HG03460 (cell line): ENCODE results near the gene DMAC2.
A peak's percentile ranks its signal among the peaks of the same experiment; 100 is the strongest.
"Not testable (repeated sequence)": the region's sequence is repeated elsewhere in the genome, so short reads cannot be mapped to it uniquely, and the experiment has no call there.

Experiments used
- ATAC-seq: cut with Tn5 transposase; IDR thresholded peaks from one replicate; pipeline ENCODE4 v1.9.1; 2021; ENCODE audit not compliant: unreplicated experiment

Gene DMAC2

DNA sequence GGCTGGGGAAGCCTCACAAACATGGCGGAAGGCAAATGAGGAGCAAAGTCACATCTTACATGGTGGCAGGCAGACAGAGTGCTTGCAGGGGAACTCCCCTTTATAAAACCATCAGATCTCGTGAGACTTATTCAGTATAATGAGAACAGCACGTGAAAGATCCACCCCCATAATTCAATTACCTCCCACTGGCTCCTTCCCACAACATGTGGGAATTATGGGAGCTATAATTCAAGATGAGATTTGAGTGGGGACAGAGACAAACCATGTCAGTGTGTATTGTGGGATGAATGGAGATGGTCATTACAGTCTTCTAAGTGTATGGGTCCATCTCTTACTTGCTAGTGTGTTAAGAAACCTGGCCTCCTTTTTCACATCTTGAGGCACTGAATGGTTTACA lies 37.7 kb downstream of the DMAC2 start:
- ATAC-seq = no peak

DNA sequence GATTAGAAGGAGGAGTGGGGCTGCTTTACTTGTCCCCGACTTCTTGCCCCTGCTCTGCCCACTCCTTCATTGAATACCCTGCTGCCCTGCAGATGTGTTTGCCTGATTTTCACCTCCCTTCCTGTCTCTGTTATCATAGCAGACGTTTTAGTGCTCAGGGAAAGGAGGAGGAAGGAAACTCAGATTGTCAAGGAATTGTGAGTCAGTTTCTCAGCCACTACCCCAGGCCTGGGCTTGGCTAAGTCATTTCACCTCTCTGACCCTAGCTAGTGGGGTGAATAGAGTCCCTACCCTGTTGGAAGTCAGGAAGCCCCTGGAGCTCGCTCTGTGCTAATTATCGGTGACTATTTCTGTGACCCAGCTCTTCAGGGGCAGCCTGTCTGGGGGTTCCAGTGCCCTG lies 38.2 kb downstream of the DMAC2 start:
- ATAC-seq = no peak

DNA sequence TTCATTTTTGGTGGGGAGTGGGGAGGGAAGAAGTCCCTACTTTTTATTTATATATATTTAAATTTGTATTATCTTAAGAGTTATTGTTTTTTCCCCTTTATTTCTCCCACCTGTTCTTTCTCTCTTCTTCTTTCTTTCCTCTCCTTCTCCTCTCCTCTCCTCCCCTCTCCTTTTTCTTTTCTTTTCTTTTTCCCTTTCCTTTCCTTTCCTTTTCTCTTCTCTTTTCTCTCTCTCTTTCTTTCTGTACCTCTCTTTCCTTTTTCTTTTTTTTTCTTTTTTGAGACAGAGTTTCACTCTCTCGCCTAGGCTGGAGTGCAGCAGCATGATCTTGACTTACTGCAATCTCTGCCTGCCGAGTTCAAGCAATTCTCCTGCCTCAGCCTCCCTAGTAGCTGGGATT lies 40.2 kb downstream of the DMAC2 start:
- no peak for ATAC-seq

DNA sequence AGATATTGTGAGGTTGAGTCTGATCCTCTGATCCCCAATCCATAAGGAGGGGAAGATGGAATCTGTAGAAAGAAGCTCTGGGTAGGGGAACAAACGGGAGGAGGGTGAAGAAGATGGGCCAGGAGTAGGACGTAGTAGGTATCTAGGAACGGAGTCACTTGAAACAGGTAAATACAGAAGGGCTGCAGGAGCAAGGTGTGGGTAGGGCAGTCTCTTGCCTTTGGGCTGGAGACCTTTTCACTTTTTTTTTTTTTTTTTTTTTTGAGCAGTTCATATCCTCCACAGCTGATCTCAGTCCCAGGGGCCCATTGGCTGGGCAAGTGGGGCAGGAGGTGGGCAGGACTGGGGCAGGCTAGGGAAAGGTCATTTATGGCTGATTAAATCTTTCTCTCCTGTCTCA lies 40.6 kb downstream of the DMAC2 start:
- ATAC-seq = no peak

DNA sequence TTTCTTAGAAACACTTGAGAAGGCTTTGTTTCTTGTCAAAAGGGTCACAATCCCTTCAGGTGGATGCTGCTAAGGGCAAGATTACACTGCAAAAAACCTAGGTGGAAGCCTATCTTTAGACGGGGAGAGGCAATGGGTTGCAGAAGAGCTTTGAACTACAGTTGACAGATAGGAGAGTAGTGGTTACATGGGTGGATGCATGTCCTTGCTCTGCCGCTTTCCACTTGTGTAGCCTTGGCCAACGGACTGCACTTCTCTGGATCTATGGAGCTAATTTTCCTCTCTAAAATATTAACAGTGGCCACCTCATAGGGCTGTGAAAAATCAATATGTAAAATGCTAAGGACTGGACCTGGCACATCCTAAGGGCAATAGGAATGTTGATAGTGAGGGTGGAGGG lies 41.1 kb downstream of the DMAC2 start:
- ATAC-seq = no peak

DNA sequence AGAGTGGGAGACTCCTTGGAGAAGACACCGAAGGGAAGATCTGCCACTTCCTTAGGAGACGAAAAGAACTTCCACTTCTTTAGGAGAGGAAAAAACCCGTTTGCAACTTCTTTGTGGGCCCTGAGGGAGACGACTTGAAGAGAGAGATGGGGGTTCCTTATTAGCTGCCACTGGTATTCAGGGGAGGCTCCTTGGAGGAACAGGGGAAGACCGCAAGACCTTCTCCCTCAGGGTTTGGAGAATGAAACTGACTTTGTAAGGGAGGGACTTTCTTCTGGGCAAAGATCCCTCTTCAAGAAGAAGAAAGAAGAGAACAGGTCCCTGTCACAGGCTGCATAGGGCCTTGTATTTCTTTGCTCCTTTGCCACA lies 41.7 kb downstream of the DMAC2 start:
- ATAC-seq = no peak

DNA sequence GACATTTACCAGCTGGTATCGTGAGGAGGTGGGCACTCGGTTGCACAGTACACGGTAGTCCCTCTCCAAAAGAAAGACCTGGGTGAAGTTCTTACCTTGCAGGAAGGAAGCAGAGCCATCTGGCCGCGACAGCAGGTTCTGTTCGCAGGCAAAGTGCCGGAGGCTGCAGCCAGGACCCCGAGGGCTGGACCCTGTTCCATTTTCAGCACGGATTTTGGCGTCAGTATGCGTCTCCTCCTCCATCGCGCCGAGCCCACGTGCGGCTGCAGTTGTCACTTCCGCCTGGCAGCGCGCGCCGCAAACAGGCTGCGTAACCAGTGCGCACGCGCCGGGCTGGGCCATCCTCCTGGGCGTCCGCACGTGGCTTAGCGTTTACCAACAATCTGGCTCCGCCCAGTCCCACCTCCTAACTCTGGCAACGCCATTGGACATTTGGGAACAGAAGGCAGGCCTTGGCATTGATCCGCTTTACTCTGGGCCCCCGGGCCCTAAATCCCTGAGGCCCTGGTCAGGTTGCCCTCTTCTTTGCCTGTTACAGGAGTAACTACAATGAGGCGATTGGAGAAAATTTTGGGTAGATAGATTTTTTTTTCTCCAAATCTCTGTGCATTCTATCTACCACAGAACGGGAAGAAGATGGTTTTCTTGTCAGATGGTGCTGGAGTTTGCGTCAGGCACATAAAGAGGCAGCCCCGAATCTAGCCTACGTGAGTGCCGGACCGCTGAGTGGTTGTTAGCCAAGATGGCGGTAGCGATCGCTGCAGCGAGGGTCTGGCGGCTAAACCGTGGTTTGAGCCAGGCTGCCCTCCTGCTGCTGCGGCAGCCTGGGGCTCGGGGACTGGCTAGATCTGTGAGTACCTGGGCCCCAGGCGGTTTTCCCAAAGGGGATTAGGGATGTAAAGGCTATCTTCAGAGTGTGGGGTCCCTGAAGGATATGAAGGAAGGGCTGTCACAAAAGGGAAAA lies 42.3 kb downstream of the DMAC2 start, which contains the start of the genes BCKDHA and EXOSC5:
Gene BCKDHA, plus strand, starts transcription at position 733 of the 964 bp plus-strand sequence. Its CDS starts 10 bp downstream, at position 743.
Gene EXOSC5, minus strand, starts transcription at position 274 of the 964 bp plus-strand sequence. Its CDS starts 31 bp downstream, at position 243.
- ATAC-seq = peak; percentile 88

DNA sequence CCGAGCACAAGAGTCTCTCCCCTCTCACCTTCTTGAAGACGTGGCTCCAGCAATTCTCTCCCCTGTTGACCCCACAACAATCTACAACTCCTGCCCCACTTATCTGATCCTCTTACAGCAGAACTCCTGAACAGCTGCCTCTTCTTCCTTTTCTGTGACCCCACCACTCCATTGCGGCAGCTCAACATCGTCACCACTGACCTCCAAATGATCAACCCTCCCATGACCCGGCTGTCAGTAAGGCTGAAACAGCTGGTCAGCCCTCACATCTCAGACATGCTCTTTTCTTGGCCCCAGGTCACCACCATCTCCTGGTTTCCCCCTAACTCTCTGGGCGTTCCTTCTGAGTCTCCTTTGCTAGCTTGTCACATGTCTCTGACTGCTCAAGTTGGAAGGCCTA lies 44.4 kb downstream of the DMAC2 start:
- ATAC-seq = no peak

DNA sequence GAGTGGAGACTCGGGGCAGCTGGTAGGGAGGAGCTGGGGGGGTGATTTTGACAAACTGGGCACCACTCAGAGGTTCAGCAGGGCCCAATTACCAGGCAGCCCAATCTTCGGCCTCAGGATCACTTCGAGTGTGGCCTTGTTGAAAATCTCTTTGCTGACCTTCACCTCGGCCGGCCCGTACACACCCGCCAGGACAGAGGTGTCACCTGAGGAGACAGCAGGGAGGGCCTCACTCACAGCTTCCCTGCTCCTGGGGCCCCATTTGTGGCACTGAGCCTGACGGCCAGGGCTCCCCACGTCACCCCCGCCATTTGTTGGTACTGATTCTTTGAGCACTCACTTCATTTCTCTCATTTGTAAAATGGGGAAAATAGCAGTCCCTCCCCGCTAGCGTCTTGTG lies 46.9 kb downstream of the DMAC2 start:
- no peak for ATAC-seq

DNA sequence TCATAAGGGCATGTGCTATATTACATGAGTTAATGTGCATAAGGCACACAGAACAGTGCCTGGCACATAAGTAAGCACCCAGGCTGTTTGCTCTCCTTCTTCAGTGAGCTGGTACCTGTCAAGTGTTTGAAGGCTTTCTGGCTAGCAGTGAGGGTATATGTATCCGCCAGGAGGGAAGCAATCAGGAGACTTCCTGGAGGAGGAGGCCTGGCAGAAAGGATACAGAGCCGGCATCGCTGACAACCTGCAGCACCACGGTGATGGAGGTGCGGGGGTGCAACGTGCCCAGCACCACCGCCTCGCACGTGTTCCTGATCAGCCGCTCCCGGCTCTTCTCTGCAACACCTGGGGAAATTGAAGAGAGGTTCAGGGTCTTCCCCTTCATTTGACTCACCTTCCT lies 48.1 kb downstream of the DMAC2 start:
- ATAC-seq = no peak

DNA sequence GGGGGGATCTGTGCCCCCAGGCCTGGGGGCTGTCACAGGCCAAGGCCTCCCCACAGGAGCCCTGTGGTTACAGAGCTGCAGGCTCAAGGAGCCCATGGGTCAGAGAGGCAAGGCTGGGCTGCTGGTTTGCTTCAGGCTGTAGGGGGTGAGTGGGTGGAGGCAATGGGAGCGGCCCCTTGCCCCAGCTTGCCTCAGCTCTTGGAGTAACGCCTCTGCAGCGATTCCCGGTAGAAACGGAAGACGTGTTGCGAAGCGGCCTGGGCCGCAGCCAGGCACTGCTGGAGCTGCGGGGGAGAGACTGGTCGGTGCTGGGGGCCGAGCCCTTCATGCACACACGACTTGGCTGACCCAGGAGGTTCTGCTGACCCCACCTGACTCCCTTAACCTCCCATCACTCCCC lies 53.3 kb downstream of the DMAC2 start:
- ATAC-seq = no peak

DNA sequence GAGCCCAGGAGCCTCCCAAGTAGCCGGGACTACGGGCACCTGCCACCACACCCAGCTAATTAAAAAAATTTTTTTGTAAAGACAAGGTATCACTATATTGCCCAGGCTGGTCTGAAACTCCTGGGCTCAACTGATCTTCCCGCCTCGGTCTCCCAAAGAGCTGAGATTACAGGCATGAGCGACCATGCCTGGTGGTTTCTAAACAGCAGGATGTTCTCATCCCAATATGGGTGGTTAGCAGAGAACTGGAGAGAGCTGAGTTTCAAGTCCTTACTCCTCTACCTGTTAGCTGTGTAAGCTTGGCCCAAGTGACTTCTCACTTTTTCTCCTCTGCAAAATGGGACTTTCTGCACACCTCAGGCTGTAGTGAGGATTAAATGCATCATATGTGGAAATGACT lies 55.4 kb downstream of the DMAC2 start:
- ATAC-seq = no peak

DNA sequence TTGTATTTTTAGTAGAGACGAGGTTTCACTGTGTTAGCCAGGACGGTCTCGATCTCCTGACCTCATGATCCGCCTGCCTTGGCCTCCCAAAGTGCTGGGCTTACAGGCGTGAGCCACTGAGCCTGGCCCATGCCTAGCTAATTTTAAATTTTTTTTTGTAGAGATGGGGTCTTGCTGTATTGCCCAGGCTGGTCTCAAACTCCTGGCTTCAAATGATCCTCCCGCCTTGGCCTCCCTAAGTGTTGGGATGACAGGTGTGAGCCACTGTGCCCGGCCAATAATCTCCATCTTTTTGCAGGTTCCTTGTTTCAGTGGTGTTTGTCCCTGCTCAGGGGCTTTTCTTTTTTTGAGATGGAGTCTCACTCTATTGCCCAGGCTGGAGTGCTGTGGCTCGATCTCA lies 58.2 kb downstream of the DMAC2 start:
- not testable (repeated sequence) for ATAC-seq
